Neural progenitor cell (in vitro differentiated cells): ENCODE measurements around the gene ARAP2. TPM values are rescaled to one million over a fixed set of nuclear protein-coding genes. Genes with fewer than 3 reads are reported as not detected.

Experiments used
- DNase-seq: peaks from one replicate; pipeline ENCODE4 v3.0.0-alpha.2; 2016; ENCODE audit warnings: low spot score
- H2AFZ ChIP-seq: fragments of 200-600 bp; sonication (generic); replicated peaks from 2 replicates; pipeline ENCODE4 v1.6.1; 2016; ENCODE audit warnings: antibody characterized with exemption
- H3F3A ChIP-seq: fragments of 200-600 bp; sonication (generic); 2 replicates; pipeline ENCODE4 v1.6.1; 2016; ENCODE audit warnings: antibody characterized with exemption, low read depth
- H3K27ac ChIP-seq: fragments of 200-600 bp; sonication (generic); 2 replicates; pipeline ENCODE4 v1.5.1; 2016; ENCODE audit warnings: mild to moderate bottlenecking
- H3K27me3 ChIP-seq: fragments of 200-600 bp; sonication (generic); 2 replicates; pipeline ENCODE4 v1.6.1; 2016; ENCODE audit warnings: mild to moderate bottlenecking, moderate library complexity
- H3K36me3 ChIP-seq: fragments of 200-600 bp; sonication (generic); 2 replicates; pipeline ENCODE4 v1.5.1; 2016
- H3K4me1 ChIP-seq: fragments of 200-600 bp; sonication (generic); 2 replicates; pipeline ENCODE4 v1.6.1; 2016; ENCODE audit warnings: mixed run types
- H3K4me2 ChIP-seq: fragments of 200-600 bp; sonication (generic); 2 replicates; pipeline ENCODE4 v1.6.1; 2016
- H3K4me3 ChIP-seq: fragments of 200-600 bp; sonication (generic); 2 replicates; pipeline ENCODE4 v1.5.1; 2016
- H3K79me2 ChIP-seq: fragments of 200-600 bp; sonication (generic); 2 replicates; pipeline ENCODE4 v1.6.1; 2016; ENCODE audit warnings: low read depth
- H3K9ac ChIP-seq: fragments of 200-600 bp; sonication (generic); 2 replicates; pipeline ENCODE4 v1.6.1; 2016
- H3K9me3 ChIP-seq: fragments of 200-600 bp; sonication (generic); 2 replicates; pipeline ENCODE4 v1.5.1; 2016; ENCODE audit warnings: low read depth
- H4K20me1 ChIP-seq: fragments of 200-600 bp; sonication (generic); 2 replicates; pipeline ENCODE4 v1.6.1; 2016; ENCODE audit warnings: low read depth
- H3K27ac Mint-ChIP-seq: 3 replicates; pipeline ENCODE4 v1.8.0; 2021; ENCODE audit warnings: mixed read lengths
- H3K27me3 Mint-ChIP-seq: 2 replicates; pipeline ENCODE4 v1.8.0; 2022; ENCODE audit warnings: low read depth, mild to moderate bottlenecking, inconsistent platforms, moderate library complexity, mixed read lengths; ENCODE audit not compliant: insufficient read depth
- H3K36me3 Mint-ChIP-seq: 3 replicates; pipeline ENCODE4 v1.8.0; 2021; ENCODE audit warnings: mixed read lengths
- H3K4me1 Mint-ChIP-seq: 3 replicates; pipeline ENCODE4 v1.8.0; 2021; ENCODE audit warnings: mixed read lengths
- H3K4me3 Mint-ChIP-seq: 3 replicates; pipeline ENCODE4 v1.8.0; 2021; ENCODE audit warnings: mild to moderate bottlenecking, moderate library complexity, mixed read lengths
- H3K9me3 Mint-ChIP-seq: 3 replicates; pipeline ENCODE4 v1.8.0; 2020; ENCODE audit warnings: mixed read lengths
- CTCF ChIP-seq: fragments of 200-600 bp; sonication (generic); IDR thresholded peaks from 2 replicates; pipeline ENCODE4 v1.5.1; 2017; ENCODE audit warnings: antibody characterized with exemption, mild to moderate bottlenecking
- EZH2 ChIP-seq: fragments of 200-600 bp; sonication (generic); IDR thresholded peaks from 2 replicates; pipeline ENCODE4 v1.6.1; 2017; ENCODE audit warnings: antibody characterized with exemption, mild to moderate bottlenecking, moderate library complexity
- EZH2phosphoT487 ChIP-seq: fragments of 200-600 bp; sonication (generic); IDR thresholded peaks from 2 replicates; pipeline ENCODE4 v1.6.1; 2017; ENCODE audit warnings: antibody characterized with exemption
- total RNA-seq: library from RNA; depleted of rRNA; stranded (reverse); fragments of >200 nt; gene quantifications from 2 replicates; pipeline ENCODE4 v1.2.3, GENCODE V29; 2015; ENCODE audit warnings: low replicate concordance

ARAP2 gene
- total RNA-seq, 1 donor from 2014 or later = 1.6 TPM

GRCh38 chr4:36038491-36038890 is 205.8 kb downstream of the ARAP2 start:
- no peak overlapping the region for H2AFZ ChIP-seq
- H3K4me1 Mint-ChIP-seq = no peaks in the 10 kb centered on the region

GRCh38 chr4:36037127-36037526 is 207.2 kb downstream of the ARAP2 start:
- no peak overlapping the region for H3K4me3 ChIP-seq
- peaks cover under 1% of the 10 kb centered on the region for H3K27me3 Mint-ChIP-seq
- no peaks in the 10 kb centered on the region for H3K36me3 ChIP-seq
- no peaks in the 10 kb centered on the region for H3K4me1 Mint-ChIP-seq
- TF ChIP-seq EZH2 = no peak
- no peak for TF ChIP-seq EZH2phosphoT487
- TF ChIP-seq CTCF = no peak
- no peak overlapping the region for H3K27ac ChIP-seq
- no peak overlapping the region for H2AFZ ChIP-seq
- H3K4me1 ChIP-seq = no peaks in the 10 kb centered on the region
- H3K4me3 Mint-ChIP-seq = no peak overlapping the region
- H3F3A ChIP-seq = no peaks in the 10 kb centered on the region
- H3K9me3 ChIP-seq = no peaks in the 10 kb centered on the region
- H3K9ac ChIP-seq = no peak overlapping the region
- H3K36me3 Mint-ChIP-seq = no peaks in the 10 kb centered on the region
- H3K27me3 ChIP-seq = no peaks in the 10 kb centered on the region
- no peak overlapping the region for H3K4me2 ChIP-seq
- no peaks in the 10 kb centered on the region for H3K9me3 Mint-ChIP-seq
- no peak for DNase-seq
- H4K20me1 ChIP-seq = no peaks in the 10 kb centered on the region
- H3K79me2 ChIP-seq = no peaks in the 10 kb centered on the region
- H3K27ac Mint-ChIP-seq = no peak overlapping the region

More at GRCh38 chr4:36038491-36038890, 205.8 kb downstream of the ARAP2 start:
- H3K27ac ChIP-seq = no peak overlapping the region
- no peak overlapping the region for H3K27ac Mint-ChIP-seq
- H3K27me3 Mint-ChIP-seq = no peaks in the 10 kb centered on the region
- no peak overlapping the region for H3K4me3 Mint-ChIP-seq
- H3K36me3 Mint-ChIP-seq = no peaks in the 10 kb centered on the region
- H3K79me2 ChIP-seq = no peaks in the 10 kb centered on the region
- DNase-seq = no peak
- H3F3A ChIP-seq = no peaks in the 10 kb centered on the region
- no peaks in the 10 kb centered on the region for H3K36me3 ChIP-seq
- no peak overlapping the region for H3K4me3 ChIP-seq
- no peak overlapping the region for H3K4me2 ChIP-seq
- no peaks in the 10 kb centered on the region for H3K9me3 ChIP-seq
- H3K4me1 ChIP-seq = no peaks in the 10 kb centered on the region
- no peaks in the 10 kb centered on the region for H4K20me1 ChIP-seq
- H3K9me3 Mint-ChIP-seq = no peaks in the 10 kb centered on the region
- H3K27me3 ChIP-seq = no peaks in the 10 kb centered on the region
- TF ChIP-seq EZH2 = no peak
- no peak overlapping the region for H3K9ac ChIP-seq

GRCh38 chr4:36029951-36030350 is 214.4 kb downstream of the ARAP2 start:
- no peaks in the 10 kb centered on the region for H3K27me3 ChIP-seq
- Mint-ChIP-seq H3K27ac (no peak overlapping the region), H3K4me3 (no peak overlapping the region), H3K4me1 (peaks cover 16% of the 10 kb centered on the region), H3K36me3 (no peaks in the 10 kb centered on the region), H3K27me3 (peaks cover 2% of the 10 kb centered on the region), H3K9me3 (no peaks in the 10 kb centered on the region)
- no peaks in the 10 kb centered on the region for H3K9me3 ChIP-seq
- TF ChIP-seq EZH2phosphoT487 (no peak), CTCF (no peak), EZH2 (no peak)
- H3K27ac ChIP-seq = no peak overlapping the region
- H3K4me3 ChIP-seq = no peak overlapping the region
- H3K4me1 ChIP-seq = peaks cover 26% of the 10 kb centered on the region
- no peaks in the 10 kb centered on the region for H3K79me2 ChIP-seq
- H3K4me2 ChIP-seq = no peak overlapping the region
- peaks cover 12% of the 10 kb centered on the region for H3F3A ChIP-seq
- H4K20me1 ChIP-seq = no peaks in the 10 kb centered on the region
- no peak for DNase-seq
- no peaks in the 10 kb centered on the region for H3K36me3 ChIP-seq
- H3K9ac ChIP-seq = no peak overlapping the region
- no peak overlapping the region for H2AFZ ChIP-seq

GRCh38 chr4:36027203-36027602 is 217.1 kb downstream of the ARAP2 start:
- Mint-ChIP-seq H3K27me3 (peaks cover 2% of the 10 kb centered on the region), H3K9me3 (no peaks in the 10 kb centered on the region), H3K36me3 (no peaks in the 10 kb centered on the region), H3K27ac (peak overlapping the region; percentile 57), H3K4me1 (peaks cover 16% of the 10 kb centered on the region), H3K4me3 (no peak overlapping the region)
- Histone ChIP-seq H3K4me2 (peak overlapping the region; percentile 27), H3K9ac (no peak overlapping the region), H3K36me3 (no peaks in the 10 kb centered on the region), H3K4me1 (peaks cover 26% of the 10 kb centered on the region), H3K4me3 (no peak overlapping the region), H2AFZ (no peak overlapping the region), H4K20me1 (no peaks in the 10 kb centered on the region), H3K79me2 (no peaks in the 10 kb centered on the region), H3F3A (peaks cover 12% of the 10 kb centered on the region), H3K27ac (no peak overlapping the region), H3K9me3 (no peaks in the 10 kb centered on the region), H3K27me3 (no peaks in the 10 kb centered on the region)
- no peak for TF ChIP-seq EZH2phosphoT487
- no peak for TF ChIP-seq CTCF
- TF ChIP-seq EZH2 = no peak
- peak; percentile 83 for DNase-seq
